ENCODE measurements around the gene LRP8. TPM values are rescaled to one million over a fixed set of nuclear protein-coding genes. Genes with fewer than 3 reads are reported as not detected.
A peak's percentile ranks its signal among the peaks of the same experiment; 100 is the strongest.

LRP8 gene
- total RNA-seq, 1 experiment from 2014 or later: 8.0 TPM

DNA sequence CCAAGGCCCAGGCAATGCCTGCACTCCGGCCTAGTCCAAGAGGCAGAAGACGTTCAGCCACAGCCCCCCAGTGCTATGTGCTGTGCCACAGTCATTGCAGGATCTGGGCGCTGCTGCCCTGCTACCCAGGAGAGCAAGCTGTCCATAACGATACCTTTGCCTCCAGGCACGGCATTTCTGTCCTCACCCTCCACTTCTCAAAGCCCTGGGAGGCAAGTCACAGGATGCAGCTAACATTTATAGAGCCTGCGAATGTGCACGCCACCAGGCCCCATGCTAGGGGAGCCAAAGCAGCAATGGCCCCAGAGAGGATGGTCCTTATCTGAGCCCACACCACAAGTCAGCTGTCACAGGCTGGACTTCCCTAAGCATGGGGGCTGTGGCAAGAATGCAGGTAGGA lies 13.8 kb downstream of the LRP8 start:
- in situ Hi-C loops (cut with HindIII; ENCODE audit: low sequenced_read_pairs): no loop called here
- no peak for DNase-seq (ENCODE audit: low spot score)

DNA sequence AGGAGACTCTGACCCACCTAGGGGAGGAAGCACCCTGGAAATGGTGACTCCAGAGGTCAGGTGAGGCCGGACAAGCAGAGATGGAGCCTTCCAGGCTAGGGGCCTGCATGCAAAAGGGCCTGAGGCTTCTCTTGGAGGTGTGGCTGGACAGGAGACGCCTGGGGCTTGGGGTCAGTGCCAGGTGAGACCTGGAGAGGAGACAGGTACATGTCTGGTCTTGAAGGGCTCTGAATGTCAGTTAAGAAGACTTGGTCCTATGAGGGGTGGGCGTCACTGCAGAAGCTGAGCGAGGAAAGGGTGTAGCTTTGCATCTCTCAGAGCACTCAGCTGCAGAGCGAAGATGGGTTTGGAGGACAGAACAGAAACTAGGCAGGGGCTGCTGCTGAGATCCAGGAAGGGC lies 14.3 kb downstream of the LRP8 start:
- DNase-seq (ENCODE audit: low spot score): no peak
- in situ Hi-C loops (cut with HindIII; ENCODE audit: low sequenced_read_pairs): no loop called here

DNA sequence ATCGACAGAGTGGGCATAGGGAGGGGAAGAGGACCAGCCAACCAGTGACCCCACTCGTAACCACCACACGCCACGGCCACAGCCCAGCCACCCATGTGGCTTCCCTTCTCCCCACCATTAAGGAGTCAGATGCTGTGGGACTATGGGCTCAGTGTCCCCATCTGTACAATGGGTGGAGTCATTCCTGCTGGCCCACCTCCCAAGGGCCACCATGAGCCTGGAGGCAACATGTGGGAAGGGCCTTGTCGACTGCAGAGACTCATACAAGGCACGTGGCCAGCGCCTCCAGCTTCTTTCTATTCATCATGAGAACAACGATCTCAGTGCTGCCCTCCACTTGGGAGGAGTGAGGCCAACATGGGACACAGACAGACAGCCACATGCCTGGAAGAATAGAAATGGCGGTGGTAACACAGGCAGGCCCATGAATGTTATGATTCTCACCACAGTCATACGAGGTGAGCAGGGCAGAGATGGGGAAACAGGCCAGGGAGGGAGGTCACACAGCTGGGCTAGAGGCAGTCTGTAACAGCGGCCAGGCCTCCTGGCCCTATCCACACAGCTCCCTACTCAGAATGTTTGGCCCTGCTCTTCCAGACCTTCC lies 16.1 kb downstream of the LRP8 start:
- in situ Hi-C loops (cut with HindIII; ENCODE audit: low sequenced_read_pairs): no loop called here
- no peak for DNase-seq (ENCODE audit: low spot score)

DNA sequence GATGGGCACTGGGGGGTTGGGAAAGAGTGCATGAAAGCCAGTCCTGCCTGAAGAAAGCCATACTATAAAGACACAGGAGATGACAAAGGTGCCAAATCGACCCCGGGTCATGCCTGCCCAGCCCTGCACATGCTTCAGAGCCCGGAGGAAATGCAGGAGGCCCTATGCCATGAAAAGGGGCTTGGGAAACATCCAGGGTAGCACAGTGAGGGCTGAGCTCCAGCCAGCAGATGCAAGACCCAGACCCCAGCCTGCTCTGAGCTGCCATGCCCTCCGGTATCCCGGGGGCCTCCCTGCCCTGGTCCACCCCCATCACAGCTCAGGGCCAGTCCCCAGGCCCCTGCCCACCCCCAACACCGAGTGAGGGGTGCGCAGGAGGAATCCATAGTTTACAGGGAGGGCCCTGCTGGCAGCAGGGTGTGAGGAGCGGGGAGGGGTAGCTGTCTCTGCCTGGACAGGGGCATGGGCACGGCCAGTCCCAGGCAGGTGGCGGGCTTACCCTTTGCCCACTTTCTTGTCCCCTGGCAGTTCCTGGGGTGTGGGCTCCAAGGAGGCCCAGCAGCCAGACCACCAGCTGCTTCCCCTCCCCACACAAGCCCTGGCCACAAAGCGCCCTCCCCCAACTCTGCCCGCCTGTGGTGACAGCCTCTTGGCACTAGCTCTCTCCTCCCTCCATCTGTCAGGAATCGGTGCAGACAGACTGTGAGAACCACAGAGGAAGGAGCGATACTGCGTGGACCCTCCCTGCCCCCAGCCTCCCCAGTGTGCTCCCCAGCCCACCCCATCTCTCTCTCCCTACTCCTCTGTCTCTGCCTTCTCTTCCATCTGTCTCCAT lies 16.8 kb downstream of the LRP8 start:
- in situ Hi-C loops (cut with HindIII; ENCODE audit: low sequenced_read_pairs): no loop called here
- DNase-seq (ENCODE audit: low spot score): peak; percentile 61

DNA sequence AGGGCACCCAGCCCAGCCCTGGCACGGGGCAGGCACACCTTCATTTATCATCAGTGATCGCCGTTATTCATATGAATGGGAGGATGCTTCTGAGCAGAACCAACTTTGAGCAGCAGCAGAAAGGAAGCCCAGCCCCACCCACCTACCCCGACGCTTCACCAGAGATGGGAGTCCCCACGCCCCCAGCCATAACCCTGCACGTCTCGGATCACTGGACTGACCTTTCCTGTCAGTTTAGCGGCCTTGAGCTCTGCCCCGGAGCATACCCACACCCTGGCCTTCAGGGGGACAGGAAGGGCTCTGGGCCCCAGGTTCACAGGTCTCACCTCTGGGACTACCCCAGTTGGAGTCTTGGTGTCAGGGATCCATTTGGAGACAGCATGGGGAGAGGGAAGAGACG lies 18.1 kb downstream of the LRP8 start:
- no peak for DNase-seq (ENCODE audit: low spot score)
- in situ Hi-C loops (cut with HindIII; ENCODE audit: low sequenced_read_pairs): no loop called here

DNA sequence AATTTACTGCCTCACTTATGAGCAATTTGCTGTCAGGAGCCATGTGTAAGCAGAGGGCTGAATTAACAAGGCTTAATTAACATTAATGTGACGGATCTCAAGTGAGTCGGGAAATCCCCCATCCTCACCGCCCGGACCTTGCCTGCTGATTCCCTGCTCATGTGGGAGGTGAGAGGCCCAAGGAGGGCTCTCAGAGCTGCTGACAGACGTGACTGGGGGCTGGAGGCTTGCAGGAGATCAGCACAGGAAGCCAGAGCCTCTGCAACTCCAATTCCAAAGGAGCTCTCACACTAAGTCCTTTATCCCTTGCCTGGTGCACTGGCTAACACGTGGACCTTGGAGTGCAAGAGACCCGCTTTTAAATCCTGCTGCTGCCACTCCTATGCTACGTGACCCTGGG lies 19.4 kb downstream of the LRP8 start:
- DNase-seq (ENCODE audit: low spot score): no peak
- in situ Hi-C loops (cut with HindIII; ENCODE audit: low sequenced_read_pairs): no loop called here

DNA sequence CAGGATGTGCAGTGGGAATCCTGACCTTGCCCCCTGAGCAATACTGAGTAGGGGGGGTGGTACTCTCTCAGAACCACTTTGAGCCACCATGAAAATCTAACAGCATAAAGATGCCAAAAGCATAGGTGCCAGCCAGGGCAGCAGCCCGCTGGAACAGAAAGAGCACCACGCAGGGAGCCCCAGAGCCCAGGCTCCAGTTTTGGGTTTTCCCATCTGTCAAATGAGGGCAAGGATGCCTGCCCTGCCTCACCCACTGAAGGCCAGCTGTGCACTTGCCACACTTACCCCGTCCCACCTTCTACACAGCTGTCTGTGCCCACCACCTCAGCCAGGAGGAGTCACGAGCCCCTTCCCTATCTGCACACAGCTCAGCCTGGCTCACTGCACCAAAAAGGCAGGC lies 20.8 kb downstream of the LRP8 start:
- DNase-seq (ENCODE audit: low spot score): no peak
- in situ Hi-C loops (cut with HindIII; ENCODE audit: low sequenced_read_pairs): no loop called here

DNA sequence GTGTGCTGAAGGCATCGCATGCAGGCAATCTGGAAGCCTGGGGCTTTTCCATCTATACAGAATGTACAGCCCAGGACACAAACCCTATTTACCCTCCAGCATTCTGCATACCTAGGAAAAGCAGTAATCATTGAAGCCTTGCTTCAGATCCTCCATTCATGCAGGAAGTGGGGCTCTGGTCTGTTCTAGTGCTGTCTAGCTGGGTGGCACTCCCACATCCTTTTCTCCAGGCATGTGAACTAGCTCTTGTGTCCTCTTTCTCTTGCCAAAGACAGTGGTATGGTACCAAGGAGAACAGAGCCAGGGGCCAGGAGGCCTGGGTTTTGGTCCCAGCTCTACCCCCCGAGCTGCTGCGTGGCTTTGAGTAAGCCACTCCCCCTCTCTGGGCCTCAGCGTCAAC lies 21.7 kb downstream of the LRP8 start:
- in situ Hi-C loops (cut with HindIII; ENCODE audit: low sequenced_read_pairs): no loop called here
- DNase-seq (ENCODE audit: low spot score): no peak

DNA sequence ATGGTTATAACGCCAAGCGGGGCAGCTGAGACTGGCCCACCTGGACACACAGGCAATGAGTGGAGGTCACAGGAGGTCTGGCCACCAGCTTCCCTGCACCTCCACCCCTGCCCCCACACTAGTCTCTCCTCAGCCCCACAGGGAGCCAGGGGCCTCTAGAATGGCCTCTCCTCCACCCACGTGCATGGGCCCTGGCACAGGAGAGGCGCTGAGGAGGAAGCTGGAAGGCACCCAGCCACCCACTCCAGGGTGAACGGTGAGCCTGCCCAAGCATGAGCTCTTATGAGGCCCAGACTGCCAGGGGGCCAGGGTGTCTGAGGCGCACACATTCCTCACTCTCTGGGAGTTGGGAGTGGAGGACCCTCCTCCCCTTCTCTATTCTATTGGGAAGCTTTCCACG lies 22.2 kb downstream of the LRP8 start:
- in situ Hi-C loops (cut with HindIII; ENCODE audit: low sequenced_read_pairs): no loop called here

DNA sequence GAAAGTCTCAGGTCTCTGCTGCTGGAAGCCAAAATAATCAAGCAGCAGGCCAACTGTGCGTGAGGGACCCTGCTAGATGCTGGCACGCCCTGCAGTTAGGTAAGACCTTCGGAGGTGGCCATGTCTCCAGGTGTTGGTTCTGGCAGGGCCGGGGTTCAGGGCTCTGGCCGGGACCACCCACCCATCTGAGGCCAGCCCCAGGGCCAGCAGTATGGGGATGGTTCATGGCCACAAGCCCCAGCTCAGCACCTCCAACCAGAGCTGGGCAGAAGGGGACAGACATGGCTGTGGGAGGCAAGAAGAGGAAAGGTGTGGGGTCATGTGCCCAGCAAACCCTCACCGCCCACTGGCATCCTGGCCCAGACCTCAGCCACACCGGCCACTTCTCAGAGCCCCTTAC lies 23.3 kb downstream of the LRP8 start:
- in situ Hi-C loops (cut with HindIII; ENCODE audit: low sequenced_read_pairs): no loop called here
- no peak for DNase-seq (ENCODE audit: low spot score)

More for the DNA sequence above, 22.2 kb downstream of the LRP8 start:
- no peak for DNase-seq (ENCODE audit: low spot score)

DNA sequence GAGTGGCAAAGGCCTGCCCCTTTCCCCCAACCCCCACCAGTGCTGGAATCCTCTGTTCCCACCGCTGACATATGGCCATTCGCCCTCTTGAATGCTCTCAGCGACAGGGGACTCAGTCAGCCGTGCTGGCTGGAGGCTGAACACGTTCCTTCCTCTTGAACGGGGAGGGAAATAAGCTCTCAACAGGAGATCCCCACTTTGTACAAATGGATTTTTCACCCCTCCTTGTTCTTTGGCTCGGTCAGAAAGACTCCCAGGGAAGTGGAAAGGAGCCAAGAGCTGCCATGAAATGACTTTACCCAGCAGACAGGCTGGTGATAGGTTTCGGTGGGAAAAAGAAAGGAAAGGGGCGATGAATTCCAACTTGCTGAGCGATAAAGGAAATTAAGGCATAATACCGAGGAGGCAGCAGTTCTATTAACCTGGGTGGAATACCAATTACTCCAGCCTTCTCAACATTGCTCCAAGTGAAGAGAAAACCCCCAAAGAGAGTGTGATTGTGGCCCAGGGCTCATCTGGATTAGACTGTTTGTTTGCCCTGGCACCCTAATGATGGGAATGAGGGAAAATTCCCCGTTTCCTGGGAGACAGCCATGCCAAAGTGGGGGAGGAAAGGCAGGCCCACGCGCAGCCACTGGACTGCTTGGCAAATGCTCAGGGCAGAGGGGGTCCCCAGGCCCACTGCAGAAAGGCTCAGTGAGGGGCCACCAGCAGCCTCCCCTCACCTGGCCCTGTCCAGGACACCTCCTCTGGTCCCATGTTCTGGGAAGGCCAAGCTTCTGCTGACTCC lies 23.9 kb downstream of the LRP8 start:
- peak; percentile 95 for DNase-seq (ENCODE audit: low spot score)
- in situ Hi-C loops (cut with HindIII; ENCODE audit: low sequenced_read_pairs): no loop called here

DNA sequence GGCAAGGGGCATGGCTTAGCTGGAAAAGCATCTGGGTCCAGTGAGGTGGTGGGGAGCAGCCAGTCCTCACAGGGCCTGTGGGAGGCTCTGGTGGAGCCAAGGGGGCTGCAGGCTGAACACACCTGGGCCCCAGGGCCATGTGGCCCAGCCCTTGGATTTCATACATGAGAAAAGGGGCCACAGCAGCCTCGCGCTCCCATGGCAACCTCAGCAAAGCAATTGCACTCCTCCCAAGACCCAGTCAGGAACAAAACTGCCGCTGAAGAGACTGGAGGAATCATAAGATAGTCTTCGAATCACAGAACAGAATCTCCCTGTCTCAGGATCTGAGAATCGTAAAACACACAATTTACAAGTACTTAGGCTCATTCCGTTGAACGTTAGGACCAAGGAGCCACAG lies 24.6 kb downstream of the LRP8 start:
- no peak for DNase-seq (ENCODE audit: low spot score)
- in situ Hi-C loops (cut with HindIII; ENCODE audit: low sequenced_read_pairs): no loop called here

DNA sequence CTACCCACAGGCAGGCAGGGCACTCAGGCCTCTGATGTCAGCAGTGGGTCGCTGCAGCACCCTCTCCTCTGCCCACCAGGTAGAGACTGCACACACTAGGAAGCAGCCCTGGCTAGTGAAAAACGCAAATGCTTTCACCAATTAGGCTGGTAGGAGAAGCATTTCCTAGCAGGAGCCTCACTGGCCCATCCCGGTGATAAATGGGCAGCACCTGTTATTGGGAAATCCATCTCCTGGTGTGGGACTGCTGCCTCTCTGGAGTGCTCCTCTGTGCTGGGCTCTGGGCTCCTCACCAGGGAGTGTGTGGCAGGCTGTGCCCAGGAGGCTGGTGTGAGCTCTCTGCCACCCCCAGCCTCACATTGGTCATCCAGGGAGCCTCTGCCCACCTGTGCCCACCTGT lies 28.6 kb downstream of the LRP8 start:
- in situ Hi-C loops (cut with HindIII; ENCODE audit: low sequenced_read_pairs): no loop called here
- no peak for DNase-seq (ENCODE audit: low spot score)

DNA sequence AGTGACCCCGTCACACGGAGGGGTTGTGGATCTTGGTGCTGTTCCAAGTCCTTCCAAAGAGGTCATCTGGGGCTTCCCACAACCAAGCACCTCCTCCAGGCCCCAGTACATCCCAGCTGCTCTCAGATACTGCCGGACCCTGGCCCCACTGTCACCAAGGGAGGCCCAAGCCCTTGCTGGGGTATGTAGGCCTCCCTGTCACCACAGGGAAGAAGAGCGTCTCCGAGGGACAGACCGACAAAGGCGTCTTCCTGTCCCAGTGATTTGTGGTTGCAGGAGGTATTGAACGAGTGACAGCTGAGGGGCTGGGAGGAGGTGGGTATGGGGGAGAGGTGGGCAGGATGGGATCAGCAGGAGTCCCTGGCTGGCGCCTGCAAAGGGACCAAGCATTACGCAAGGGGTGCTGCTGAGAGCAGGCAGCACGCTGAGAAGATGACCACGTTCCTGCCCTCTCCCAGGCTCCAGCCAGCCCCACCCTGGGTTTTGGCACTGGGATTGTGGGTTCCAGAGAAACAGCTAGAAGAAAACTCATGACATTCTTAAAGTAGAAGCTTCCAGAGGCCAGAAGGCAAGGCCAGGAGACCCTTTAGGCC lies 29.7 kb downstream of the LRP8 start:
- no peak for DNase-seq (ENCODE audit: low spot score)
- in situ Hi-C loops (cut with HindIII; ENCODE audit: low sequenced_read_pairs): no loop called here

DNA sequence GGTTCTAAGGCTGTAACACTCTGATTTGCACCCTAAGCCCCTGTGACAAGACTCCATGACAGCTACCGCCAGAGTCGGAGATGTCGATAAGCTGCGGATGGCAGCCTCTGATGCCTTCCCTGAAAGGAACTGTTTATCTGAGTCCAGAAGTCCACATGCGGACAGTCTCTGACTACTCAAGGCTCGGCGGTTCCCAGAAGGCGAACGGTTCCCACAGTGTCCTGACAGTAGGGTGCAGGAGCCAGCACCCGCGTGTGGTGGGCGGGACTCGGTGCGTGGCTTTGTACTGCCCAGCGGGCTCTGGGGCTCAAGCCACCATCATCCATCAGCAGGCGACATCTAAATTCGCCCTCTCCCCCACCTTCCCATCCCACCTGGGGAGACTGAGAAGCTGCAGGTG lies 30.7 kb downstream of the LRP8 start:
- in situ Hi-C loops (cut with HindIII; ENCODE audit: low sequenced_read_pairs): no loop called here
- DNase-seq (ENCODE audit: low spot score): no peak

DNA sequence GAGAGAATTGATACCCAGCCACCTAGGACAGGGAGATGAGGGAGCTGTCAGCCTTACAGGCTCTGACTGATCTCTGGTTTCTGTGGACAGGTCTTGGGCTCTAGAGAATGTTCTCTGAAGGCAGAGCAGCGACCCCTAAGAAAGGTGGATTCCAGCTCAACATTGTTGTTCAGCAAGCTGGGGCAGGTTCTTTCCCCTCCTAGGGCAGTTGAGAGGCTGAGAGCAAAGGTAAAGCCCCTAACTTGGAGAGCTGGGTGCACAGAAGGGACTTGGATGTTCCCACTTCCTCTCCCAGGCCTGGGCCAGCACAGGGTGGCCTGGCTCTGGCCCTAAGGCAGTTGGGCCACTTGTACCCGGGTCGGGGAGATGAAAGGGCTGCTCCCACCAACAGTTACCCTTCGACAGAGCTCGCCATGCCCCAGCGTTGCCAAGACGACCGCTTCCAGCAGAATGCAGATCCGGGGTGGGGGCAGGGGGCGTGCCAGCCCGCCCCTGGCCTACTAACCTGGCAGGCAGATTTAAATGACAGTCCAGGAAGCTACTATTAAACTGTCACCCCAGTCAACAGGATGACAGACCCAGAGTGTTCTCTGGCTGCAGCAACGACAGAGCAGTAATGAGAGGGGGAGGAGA lies 31.6 kb downstream of the LRP8 start:
- DNase-seq (ENCODE audit: low spot score): no peak
- in situ Hi-C loops (cut with HindIII; ENCODE audit: low sequenced_read_pairs): no loop called here

DNA sequence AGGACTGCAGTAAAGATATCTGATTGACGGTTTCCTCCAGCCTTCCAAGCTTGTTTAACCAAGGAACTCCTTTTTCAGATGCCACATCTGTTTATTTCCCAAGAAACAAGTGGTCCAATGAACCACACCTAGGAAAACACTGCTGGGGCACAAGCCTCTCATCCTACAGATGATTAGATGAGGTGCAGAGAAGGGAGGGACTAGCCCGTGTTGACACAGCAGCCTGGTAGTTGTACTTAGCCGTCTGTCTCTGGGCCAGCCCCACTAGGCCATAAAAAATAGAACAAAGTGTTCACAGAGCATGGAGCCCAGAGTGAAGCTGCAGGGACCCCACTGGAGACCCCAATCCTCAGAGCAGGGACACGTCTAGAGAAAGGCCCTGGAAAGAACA lies 32.1 kb downstream of the LRP8 start:
- DNase-seq (ENCODE audit: low spot score): no peak
- in situ Hi-C loops (cut with HindIII; ENCODE audit: low sequenced_read_pairs): no loop called here

DNA sequence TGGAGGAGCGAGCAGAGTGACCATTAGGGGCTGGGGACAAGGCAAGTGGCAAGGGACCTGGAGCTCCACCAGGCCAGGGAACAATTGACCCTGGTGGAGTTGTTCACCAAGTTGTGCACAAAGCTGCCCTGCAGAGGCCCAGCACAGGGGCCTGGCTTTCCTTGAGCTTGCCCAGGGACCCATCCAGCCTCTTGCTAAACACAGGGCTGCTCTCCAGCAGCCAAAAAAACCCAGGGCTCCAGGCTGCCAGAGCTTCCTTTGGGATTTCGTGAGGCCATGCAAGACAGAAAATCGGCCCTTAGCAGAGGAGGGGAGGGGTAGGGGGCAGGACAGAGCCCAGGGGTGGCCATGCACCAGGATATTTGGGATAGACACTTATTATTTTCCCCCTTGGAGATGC lies 32.6 kb downstream of the LRP8 start:
- in situ Hi-C loops (cut with HindIII; ENCODE audit: low sequenced_read_pairs): no loop called here
- DNase-seq (ENCODE audit: low spot score): no peak

DNA sequence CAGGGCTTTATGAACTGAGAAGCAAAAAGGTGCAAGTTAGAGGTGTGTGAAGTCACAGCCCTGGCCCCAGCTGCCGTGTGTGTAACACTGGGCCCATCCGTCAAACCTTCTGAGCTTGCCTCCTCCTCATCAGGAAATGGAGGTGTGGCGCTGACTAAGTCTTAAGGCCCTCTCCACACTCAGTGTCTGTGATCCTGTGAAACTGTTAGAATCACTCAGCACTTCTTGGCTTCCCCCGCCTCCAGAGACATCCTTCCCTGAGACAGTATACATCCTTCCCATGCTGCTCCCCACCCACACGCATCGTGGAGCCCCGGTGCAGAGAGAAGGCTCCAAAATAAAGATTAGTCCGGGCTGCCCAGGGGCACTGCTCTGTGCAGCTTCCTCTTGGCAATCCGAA lies 33.3 kb downstream of the LRP8 start:
- in situ Hi-C loops (cut with HindIII; ENCODE audit: low sequenced_read_pairs): no loop called here
- no peak for DNase-seq (ENCODE audit: low spot score)

DNA sequence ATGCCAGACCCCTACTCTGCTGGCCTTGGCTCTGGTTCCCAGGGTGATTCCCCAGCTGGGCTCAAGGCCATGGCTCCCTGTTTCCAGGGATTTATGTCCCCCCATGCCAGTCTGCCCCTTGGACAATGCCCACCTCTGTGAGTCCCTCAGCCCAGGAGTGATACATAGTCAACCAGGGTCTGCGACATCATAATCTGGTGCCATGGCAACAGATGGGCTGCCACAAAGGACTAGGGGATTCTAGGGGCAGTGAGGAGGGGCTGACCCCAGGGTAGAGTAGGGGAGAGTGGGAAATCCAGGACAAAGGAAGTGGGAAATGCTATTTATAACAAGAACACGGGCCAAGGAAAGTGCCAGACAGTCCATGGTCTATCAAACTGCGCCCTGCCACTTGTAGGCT lies 33.8 kb downstream of the LRP8 start:
- in situ Hi-C loops (cut with HindIII; ENCODE audit: low sequenced_read_pairs): no loop called here
- no peak for DNase-seq (ENCODE audit: low spot score)
